LNCAP (cell line): Measurements from ENCODE around the gene S100A3.

ENCODE experiments used
- TF ChIP-seq, protein P1 (sequence below): fragments of 450-650 bp; IDR thresholded peaks from 2 replicates; pipeline ENCODE4 v1.5.1; 2017; ENCODE audit warnings: mild to moderate bottlenecking

The S100A3 gene

DNA sequence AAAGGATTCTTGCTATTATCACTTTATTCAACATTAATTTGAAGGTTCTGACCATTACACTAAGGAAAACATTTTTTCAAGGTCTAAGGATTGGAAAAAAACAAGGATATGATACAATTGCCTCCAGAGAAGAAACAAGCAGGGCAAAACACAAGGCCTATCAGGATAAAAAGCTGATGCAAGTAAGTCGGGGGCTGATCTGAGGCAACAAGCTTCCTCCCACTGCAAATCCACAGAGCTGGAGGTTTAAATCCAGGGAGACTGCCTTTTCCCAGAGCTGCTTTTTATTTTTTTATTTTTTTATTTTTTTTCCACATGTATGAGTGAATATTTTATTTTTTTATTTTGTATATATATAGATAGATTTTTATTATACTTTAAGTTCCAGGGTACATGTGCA, 35.9 kb upstream of the S100A3 start:
- TF ChIP-seq, protein P1, sequence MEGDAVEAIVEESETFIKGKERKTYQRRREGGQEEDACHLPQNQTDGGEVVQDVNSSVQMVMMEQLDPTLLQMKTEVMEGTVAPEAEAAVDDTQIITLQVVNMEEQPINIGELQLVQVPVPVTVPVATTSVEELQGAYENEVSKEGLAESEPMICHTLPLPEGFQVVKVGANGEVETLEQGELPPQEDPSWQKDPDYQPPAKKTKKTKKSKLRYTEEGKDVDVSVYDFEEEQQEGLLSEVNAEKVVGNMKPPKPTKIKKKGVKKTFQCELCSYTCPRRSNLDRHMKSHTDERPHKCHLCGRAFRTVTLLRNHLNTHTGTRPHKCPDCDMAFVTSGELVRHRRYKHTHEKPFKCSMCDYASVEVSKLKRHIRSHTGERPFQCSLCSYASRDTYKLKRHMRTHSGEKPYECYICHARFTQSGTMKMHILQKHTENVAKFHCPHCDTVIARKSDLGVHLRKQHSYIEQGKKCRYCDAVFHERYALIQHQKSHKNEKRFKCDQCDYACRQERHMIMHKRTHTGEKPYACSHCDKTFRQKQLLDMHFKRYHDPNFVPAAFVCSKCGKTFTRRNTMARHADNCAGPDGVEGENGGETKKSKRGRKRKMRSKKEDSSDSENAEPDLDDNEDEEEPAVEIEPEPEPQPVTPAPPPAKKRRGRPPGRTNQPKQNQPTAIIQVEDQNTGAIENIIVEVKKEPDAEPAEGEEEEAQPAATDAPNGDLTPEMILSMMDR = no peak

DNA sequence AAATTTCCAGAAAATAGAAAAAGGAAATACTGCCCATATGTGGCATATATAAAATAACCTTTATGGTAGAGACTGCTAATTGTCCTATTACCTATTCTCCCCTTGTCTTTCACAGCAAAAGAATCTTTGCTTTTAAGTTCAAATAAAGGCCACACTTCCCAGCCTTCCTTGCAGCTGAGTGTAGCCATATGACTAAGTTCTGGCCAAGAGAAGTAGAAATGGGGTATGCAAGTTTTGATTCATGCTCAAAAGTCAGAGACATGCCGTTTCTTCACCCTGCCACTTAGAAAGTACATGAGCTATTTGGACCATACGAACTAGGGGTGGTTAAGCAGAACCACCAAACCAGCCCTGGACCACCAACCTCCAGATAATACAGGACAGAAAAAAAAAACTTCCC, 34.9 kb upstream of the S100A3 start:
- TF ChIP-seq, protein P1 = no peak

DNA sequence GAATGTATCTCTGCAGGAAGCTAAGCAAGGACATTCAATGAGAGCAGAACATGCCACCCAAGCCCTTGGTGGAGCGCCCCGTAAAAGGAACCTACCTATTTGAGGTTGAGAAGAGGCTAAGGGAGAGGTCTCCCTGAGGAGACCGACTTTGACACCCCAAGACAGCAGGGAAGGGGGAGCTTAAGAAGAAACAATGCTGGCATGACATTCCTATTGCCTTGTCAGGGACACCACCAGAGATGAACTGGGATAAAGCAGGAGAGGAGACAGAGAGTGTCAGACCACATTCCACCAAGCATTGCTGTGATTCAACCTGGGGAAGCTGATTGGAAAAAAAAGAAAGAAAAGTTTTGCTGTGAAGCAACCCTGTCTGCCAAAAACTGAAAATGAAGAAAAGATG, 29.9 kb upstream of the S100A3 start:
- TF ChIP-seq, protein P1 = no peak

DNA sequence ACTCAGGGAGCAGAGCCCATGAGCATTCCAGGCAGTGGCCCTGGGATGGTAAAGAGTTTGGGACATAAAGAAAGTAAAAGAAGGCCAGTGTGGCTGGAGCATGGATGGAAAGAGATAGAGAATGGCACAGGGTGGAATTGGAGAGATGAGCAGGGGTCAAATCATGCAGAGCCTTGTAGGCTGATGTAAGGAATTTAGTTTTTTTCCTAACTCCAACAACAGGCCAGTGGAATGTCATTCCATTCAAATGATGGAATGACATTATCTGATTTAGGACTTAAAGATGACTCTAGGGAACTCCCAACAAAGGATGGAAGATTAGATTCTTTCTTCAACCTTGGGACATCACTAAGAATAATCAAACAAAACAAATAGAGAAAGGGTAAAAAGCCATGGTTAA, 29.4 kb upstream of the S100A3 start:
- TF ChIP-seq, protein P1 = no peak

DNA sequence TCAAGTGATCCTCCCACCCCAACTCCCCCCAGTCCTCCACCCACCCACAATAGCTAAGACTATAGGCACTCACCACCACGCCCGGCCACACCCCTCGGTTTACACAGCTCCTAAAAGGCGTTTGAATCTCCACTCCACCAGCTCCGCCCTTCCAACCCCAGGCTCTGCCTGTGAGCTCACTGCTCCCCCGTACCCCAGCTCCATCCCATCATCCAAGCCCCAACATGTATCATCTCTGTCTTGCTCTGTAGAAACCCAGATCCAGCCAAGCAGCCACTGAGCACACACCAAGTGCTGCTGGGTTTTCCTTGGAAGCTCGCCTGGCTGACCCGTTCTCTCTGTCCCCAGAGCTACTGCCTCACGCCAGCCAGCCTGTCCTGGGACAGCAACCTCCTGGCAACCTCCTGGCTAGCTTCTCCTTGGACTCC, 28.6 kb upstream of the S100A3 start:
- TF ChIP-seq, protein P1 = no peak

DNA sequence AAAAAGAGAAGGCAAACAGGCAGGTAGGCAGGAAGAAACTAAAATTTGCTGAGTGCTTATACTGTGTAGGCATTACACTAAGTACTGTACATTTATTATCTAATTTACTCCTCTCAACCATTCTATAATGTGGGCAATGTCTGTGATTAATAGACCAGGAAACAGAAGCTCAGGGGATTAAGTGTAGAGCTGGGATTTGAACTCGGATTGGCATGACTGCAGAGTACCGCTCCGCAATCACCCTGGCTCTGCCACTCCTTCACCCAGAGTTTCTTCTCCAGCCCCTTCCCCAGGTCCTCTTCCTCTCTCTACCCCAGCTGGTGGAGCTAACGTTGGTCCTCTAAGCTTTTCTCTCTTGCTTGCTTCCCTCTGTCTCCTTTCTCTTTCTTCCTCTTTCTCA, 28.1 kb upstream of the S100A3 start:
- TF ChIP-seq, protein P1 = no peak

DNA sequence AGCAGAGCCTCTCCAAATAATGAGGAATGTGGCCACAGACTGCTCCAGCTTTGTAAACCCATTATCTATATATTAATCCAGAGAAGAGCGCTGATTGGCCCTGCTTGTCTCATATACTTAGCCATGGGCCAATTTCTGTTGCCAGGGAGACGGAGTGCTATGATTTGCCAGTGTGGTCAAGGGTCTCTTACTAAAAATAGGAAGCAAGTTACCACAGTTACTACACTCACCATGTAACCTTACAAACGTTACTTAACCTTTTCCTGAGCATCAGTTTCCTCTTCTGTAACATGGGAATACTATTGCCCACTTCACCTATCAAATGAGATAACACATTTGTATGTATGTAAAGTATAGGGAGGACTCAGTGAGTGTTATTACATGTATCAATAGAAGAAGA, 24.3 kb upstream of the S100A3 start:
- TF ChIP-seq, protein P1 = no peak

DNA sequence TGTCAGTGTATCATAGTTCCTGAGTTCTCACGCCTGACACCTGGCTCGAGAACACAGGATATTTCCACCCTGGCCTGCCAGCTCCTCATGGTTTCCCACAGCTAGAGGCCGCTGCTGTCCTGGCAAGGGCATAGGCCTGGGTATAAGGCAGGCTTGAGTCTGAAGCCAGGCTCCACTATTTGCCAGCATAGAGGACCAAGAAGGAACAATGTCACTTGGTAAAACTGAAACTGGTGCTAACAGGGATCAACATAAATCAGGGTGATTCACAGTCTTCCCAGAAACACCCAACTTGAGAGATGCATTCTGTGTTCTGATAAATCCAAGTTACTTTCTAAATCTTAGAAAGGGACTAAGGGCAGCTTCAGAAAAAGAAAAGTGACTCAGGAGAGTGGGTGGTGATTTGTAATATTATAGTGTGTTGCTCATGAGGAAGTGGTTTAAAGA, 23.5 kb upstream of the S100A3 start:
- TF ChIP-seq, protein P1 = peak; percentile 77
